GM12878 (cell line): ENCODE results near the gene TIMM22. TPM values are rescaled to one million over a fixed set of nuclear protein-coding genes. Genes with fewer than 3 reads are reported as not detected.

Source experiments
- ATAC-seq: fragments of 200-7000 bp; cut with Tn5 transposase; 3 replicates; pipeline ENCODE4 v1.9.1; 2020; ENCODE audit warnings: mild to moderate bottlenecking, moderate library complexity
- BruUV-seq: library from RNA; stranded (reverse); fragments of 400-500 nt; replicated peaks from 2 replicates; lab custom pipeline; 2021; lab: Mats Ljungman, UMichigan
- CTCF ChIA-PET: fragments of 300-600 bp; sonication (Branson Sonifier 250); formaldehyde crosslinking; extraction: SDS; loops from one replicate; lab custom pipeline; 2021; ENCODE audit warnings: inconsistent platforms; lab: Yijun Ruan, JAX
- POLR2A ChIA-PET: fragments of 350-600 bp; formaldehyde crosslinking; extraction: SDS; loops from one replicate; lab custom pipeline; 2021; ENCODE audit warnings: inconsistent platforms; lab: Charles Lee
- RAD21 ChIA-PET: fragments of 300-600 bp; sonication (Branson Sonifier 250); formaldehyde crosslinking; loops from one replicate; lab custom pipeline; 2023; ENCODE audit warnings: antibody characterized with exemption; ENCODE audit not compliant: unreplicated experiment; lab: Charles Lee
- SMC1A ChIA-PET: fragments of 300-600 bp; sonication (Branson Sonifier 250); formaldehyde crosslinking; loops from one replicate; lab custom pipeline; 2023; ENCODE audit not compliant: unreplicated experiment, uncharacterized antibody; lab: Charles Lee
- DNase-seq: peaks from one replicate; pipeline ENCODE4 v3.0.0-alpha.2; 2011; ENCODE audit warnings: low read depth, low spot score
- FAIRE-seq: peaks from 3 replicates; lab custom pipeline; 2011; peaks lifted over from hg19 to GRCh38; lab: Jason Lieb, UNC
- H2AFZ ChIP-seq: 2 replicates; pipeline ENCODE4 v1.6.0; 2011; ENCODE audit warnings: low read depth, low read length, control low read depth; ENCODE audit not compliant: control insufficient read depth
- H3K27ac ChIP-seq: 2 replicates; pipeline ENCODE4 v1.5.1; 2011; ENCODE audit warnings: control low read depth; ENCODE audit not compliant: control insufficient read depth, insufficient read depth
- H3K27me3 ChIP-seq, 2 experiments: replicated peaks in 1 of 2; 2 replicates each; pipeline versions ENCODE4 v1.6.0 to v1.6.1; 2011; ENCODE audit warnings: low read length in 1 of 2; ENCODE audit not compliant: control insufficient read depth in 2 of 2, insufficient read depth in 2 of 2
- H3K36me3 ChIP-seq, 2 experiments: 2 replicates each; pipeline ENCODE4 v1.5.1; 2011; ENCODE audit warnings: low read length in 1 of 2; ENCODE audit not compliant: control insufficient read depth in 2 of 2, insufficient read depth in 2 of 2
- H3K4me1 ChIP-seq: 2 replicates; pipeline ENCODE4 v1.6.1; 2011; ENCODE audit warnings: mild to moderate bottlenecking, low read length, moderate library complexity, mixed read lengths; ENCODE audit not compliant: control insufficient read depth, insufficient read depth
- H3K4me2 ChIP-seq: 2 replicates; pipeline ENCODE4 v1.6.0; 2011; ENCODE audit warnings: control low read depth; ENCODE audit not compliant: control insufficient read depth, insufficient read depth
- H3K4me3 ChIP-seq: fragments of 200-600 bp; sonication (generic); 2 replicates; pipeline ENCODE4 v1.5.1; 2016
- H3K79me2 ChIP-seq: 2 replicates; pipeline ENCODE4 v1.6.0; 2011; ENCODE audit warnings: low read length; ENCODE audit not compliant: control insufficient read depth, insufficient read depth
- H3K9ac ChIP-seq: 2 replicates; pipeline ENCODE4 v1.8.0; 2011; ENCODE audit warnings: low read length, control low read depth, mixed read lengths; ENCODE audit not compliant: control insufficient read depth, insufficient read depth
- H3K9me3 ChIP-seq: replicated peaks from 3 replicates; pipeline ENCODE4 v1.5.1; 2011; ENCODE audit warnings: mild to moderate bottlenecking, low read length; ENCODE audit not compliant: control insufficient read depth, insufficient read depth
- H4K20me1 ChIP-seq: 2 replicates; pipeline ENCODE4 v1.6.0; 2011; ENCODE audit not compliant: control insufficient read depth, insufficient read depth
- BHLHE40 ChIP-seq, 2 experiments: fragments of 450-650 bp in 1 of 2; IDR thresholded peaks; 2 replicates each; pipeline ENCODE4 v1.6.1; 2011 to 2017; ENCODE audit warnings: low read depth in 2 of 2, borderline replicate concordance in 1 of 2, improper control_type of control experiment in 1 of 2, low read length in 1 of 2, mild to moderate bottlenecking in 1 of 2
- CEBPZ ChIP-seq: fragments of 150-350 bp; IDR thresholded peaks from 2 replicates; pipeline ENCODE4 v1.6.1; 2016; ENCODE audit warnings: low read depth, low read length
- DPF2 ChIP-seq: fragments of 450-650 bp; IDR thresholded peaks from 2 replicates; pipeline ENCODE4 v1.6.1; 2017; ENCODE audit warnings: mild to moderate bottlenecking
- E2F8 ChIP-seq: fragments of 450-650 bp; IDR thresholded peaks from 2 replicates; pipeline ENCODE4 v1.6.1; 2018; ENCODE audit warnings: mild to moderate bottlenecking, low read depth, moderate library complexity; ENCODE audit not compliant: partially characterized antibody
- EZH2 ChIP-seq: IDR thresholded peaks from 2 replicates; pipeline ENCODE4 v1.6.1; 2012; ENCODE audit warnings: low read depth, mild to moderate bottlenecking, control low read depth, inconsistent platforms, low read length, borderline replicate concordance; ENCODE audit not compliant: control insufficient read depth
- IRF4 ChIP-seq: IDR thresholded peaks from 2 replicates; pipeline ENCODE4 v1.6.1; 2011; ENCODE audit warnings: low read depth, low read length
- NFIC ChIP-seq: IDR thresholded peaks from 2 replicates; pipeline ENCODE4 v1.6.1; 2012; ENCODE audit warnings: low read depth, mild to moderate bottlenecking, inconsistent platforms, low read length, moderate library complexity
- NR2C1 ChIP-seq: fragments of 450-650 bp; IDR thresholded peaks from 2 replicates; pipeline ENCODE4 v1.6.1; 2017; ENCODE audit warnings: antibody characterized with exemption, mild to moderate bottlenecking, moderate library complexity
- PML ChIP-seq: IDR thresholded peaks from 2 replicates; pipeline ENCODE4 v1.6.1; 2012; ENCODE audit warnings: low read length, inconsistent platforms
- RBBP5 ChIP-seq: fragments of 200-600 bp; sonication (generic); conservative IDR thresholded peaks from 2 replicates; pipeline ENCODE4 v1.6.1; 2016
- SUZ12 ChIP-seq: fragments of 200-600 bp; sonication (generic); IDR thresholded peaks from one replicate; pipeline ENCODE4 v1.6.1; 2018; ENCODE audit warnings: antibody characterized with exemption, mild to moderate bottlenecking; ENCODE audit not compliant: unreplicated experiment
- WGBS: methylation state at CpG from one replicate; pipeline ENCODE4 v1.1.6; 2016; ENCODE audit warnings: low lambda C conversion rate; ENCODE audit not compliant: insufficient replicate concordance, insufficient coverage; ENCODE audit errors: missing lambda C conversion rate; 5-methylcytosine and 5-hydroxymethylcytosine counted together
- in situ Hi-C: fragments of 300-500 bp; cut with MboI; formaldehyde crosslinking; loops from 9 replicates; pipeline ENCODE4 v1.14.3; 2018; ENCODE audit warnings: mixed read lengths
- intact Hi-C: fragments of 100-400 bp; cut with micrococcal nuclease; formaldehyde crosslinking; loops from one replicate; pipeline ENCODE4 v1.14.2; 2022; ENCODE audit not compliant: unreplicated experiment
- polyA plus RNA-seq, 11 experiments: library from polyadenylated mRNA; depleted of rRNA in 4 of 11; unstranded in 6 of 11; stranded (reverse) in 5 of 11; fragments of >200 nt; fragmentation: Nextera tagmentation in 4 of 11; fragmentation: Illumina TruSeq in 1 of 11; extraction: Ambion mirVana in 4 of 11; extraction: Trizol in 1 of 11; gene quantifications; 1 replicate in 1 of 11; 2 replicates in 10 of 11; pipeline versions ENCODE4 v1.2.1 to v1.2.3, GENCODE V29; 2011 to 2016; ENCODE audit warnings: inconsistent platforms in 2 of 11, missing spikeins in 2 of 11, low read depth in 1 of 11
- total RNA-seq, 4 experiments: library from RNA; depleted of rRNA in 3 of 4; stranded (reverse); fragments of >200 nt in 3 of 4; fragmentation: Illumina TruSeq in 1 of 4; extraction: Trizol in 1 of 4; gene quantifications; 2 replicates each; pipeline versions ENCODE4 v1.2.1 to v1.2.3, GENCODE V29; 2013 to 2021

TIMM22 gene
- total and polyA plus RNA-seq, 10 of the 15 experiments (the other 5 are each of a cell fraction or from before 2014, with no cell fraction given) = 4.4 to 25.0 (median 10.6) TPM

GRCh38 chr17:1039511-1040215 is 42.7 kb downstream of the TIMM22 start (continued):
- no peak for TF ChIP-seq CEBPZ
- TF ChIP-seq, all 136 proteins: peak for 0

- RAD21 ChIA-PET = no interaction called here
- SMC1A ChIA-PET = no interaction called here
Observed at GRCh38 chr17:1040216-1040600, 43.3 kb downstream of the TIMM22 start.

More at GRCh38 chr17:1040216-1040600, 43.3 kb downstream of the TIMM22 start:
- no peak overlapping the region for H3K27ac ChIP-seq
- in situ Hi-C loops = no loop called here
- intact Hi-C loops = no loop called here
- H3K4me3 ChIP-seq = no peak overlapping the region
- H4K20me1 ChIP-seq = no peaks in the 10 kb centered on the region
- BruUV-seq = no TSS peak
- 87% methylated on average over 13 of the region's 13 CpGs for WGBS
- no peaks in the 10 kb centered on the region for H3K27me3 ChIP-seq
- TF ChIP-seq IRF4 (no peak), BHLHE40 (IDR thresholded peaks at IDR 0.05; ENCODE audit: borderline replicate concordance in 1 of 2, low read depth in 2 of 2, low read length in 1 of 2) (no peak), RBBP5 (no peak), DPF2 (no peak), EZH2 (no peak), E2F8 (no peak), PML (no peak), NR2C1 (no peak), SUZ12 (no peak), NFIC (no peak)
- no peaks in the 10 kb centered on the region for H3K79me2 ChIP-seq
- H3K36me3 ChIP-seq = peaks cover 7 to 9% of the 10 kb centered on the region in 2 experiments; a peak in 3 of 4 replicates
- no peaks in the 10 kb centered on the region for H3K9me3 ChIP-seq
- FAIRE-seq (no peak), ATAC-seq (no peak), DNase-seq (no peak)
- H3K4me1 ChIP-seq = no peaks in the 10 kb centered on the region
- CTCF ChIA-PET = no interaction called here
- H3K9ac ChIP-seq = no peak overlapping the region
- no peak overlapping the region for H3K4me2 ChIP-seq
- H2AFZ ChIP-seq = no peak overlapping the region
- POLR2A ChIA-PET = no interaction called here
